Adipose tissue (tissue), 3 donors: ENCODE measurements around the gene CSHL1. TPM values are rescaled to one million over a fixed set of nuclear protein-coding genes. Genes with fewer than 3 reads are reported as not detected.
"Not testable (repeated sequence)": the region's sequence is repeated elsewhere in the genome, so short reads cannot be mapped to it uniquely, and the experiment has no call there.

Experiments
- H3K27ac ChIP-seq: one replicate; pipeline ENCODE4 v1.5.1; 2013; ENCODE audit warnings: low read depth, low read length
- WGBS, 3 donors: extraction: QIAGEN DNeasy Blood & Tissue Kit; methylation state at CpG; one replicate each; pipeline ENCODE4 v1.1.7; 2013; 5-methylcytosine and 5-hydroxymethylcytosine counted together
- polyA plus RNA-seq, 3 donors: library from polyadenylated mRNA; stranded (reverse); fragments of 200-250 nt; gene quantifications; one replicate each; pipeline ENCODE4 v1.2.3, GENCODE V29; 2013
- donor health status: healthy with polysubstance abuse.
- donor health status: Bipolar disorder and iron deficiency.
- donor health status: healthy.

Gene CSHL1
- polyA plus RNA-seq, 3 donors, result not detected

GRCh38 chr17:63927464-63928171, 16.6 kb upstream of the CSHL1 start:
- no peak overlapping the region for H3K27ac ChIP-seq
- WGBS, 3 donors, result 71 to 76% (median 72%) methylated on average over 8 of the region's 8 CpGs

- WGBS, 3 donors, result 89 to 98% (median 95%) methylated on average over 2 of the region's 2 CpGs
- no peak overlapping the region for H3K27ac ChIP-seq
These were observed 15.1 kb upstream of the CSHL1 start for GRCh38 chr17:63926164-63926563.

- WGBS, 3 donors, result 68 to 80% (median 73%) methylated on average over 5 of the region's 5 CpGs
- no peak overlapping the region for H3K27ac ChIP-seq
These were observed 14.6 kb upstream of the CSHL1 start for GRCh38 chr17:63925615-63926014.

- 66 to 75% (median 74%) methylated on average over 9 of the region's 9 CpGs for WGBS, 3 donors
These were observed 11.3 kb upstream of the CSHL1 start for GRCh38 chr17:63922402-63922801.

DNA sequence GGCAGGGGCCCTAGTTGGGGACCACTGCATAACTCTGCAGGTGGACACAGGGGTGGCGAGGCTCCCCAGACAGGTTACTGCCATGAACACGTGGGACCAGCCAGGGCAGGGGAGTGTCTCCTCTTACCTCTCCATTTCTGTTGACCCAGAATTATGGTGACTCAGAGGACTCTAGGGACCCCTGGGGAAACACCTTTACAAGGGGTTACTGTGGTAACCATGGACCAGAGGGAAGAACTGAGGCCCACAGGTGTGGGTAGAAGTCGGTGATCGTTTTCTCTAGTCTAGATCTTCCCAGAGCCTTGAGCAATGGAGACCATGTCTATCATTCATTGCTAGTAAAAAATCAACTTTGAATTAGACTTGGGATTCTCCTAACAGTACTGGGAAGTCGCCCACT, 9.7 kb upstream of the CSHL1 start:
- WGBS, 3 donors, result 79 to 94% (median 91%) methylated on average over 5 of the region's 5 CpGs
- H3K27ac ChIP-seq, result not testable (repeated sequence)

More at GRCh38 chr17:63922402-63922801, 11.3 kb upstream of the CSHL1 start:
- not testable (repeated sequence) for H3K27ac ChIP-seq

DNA sequence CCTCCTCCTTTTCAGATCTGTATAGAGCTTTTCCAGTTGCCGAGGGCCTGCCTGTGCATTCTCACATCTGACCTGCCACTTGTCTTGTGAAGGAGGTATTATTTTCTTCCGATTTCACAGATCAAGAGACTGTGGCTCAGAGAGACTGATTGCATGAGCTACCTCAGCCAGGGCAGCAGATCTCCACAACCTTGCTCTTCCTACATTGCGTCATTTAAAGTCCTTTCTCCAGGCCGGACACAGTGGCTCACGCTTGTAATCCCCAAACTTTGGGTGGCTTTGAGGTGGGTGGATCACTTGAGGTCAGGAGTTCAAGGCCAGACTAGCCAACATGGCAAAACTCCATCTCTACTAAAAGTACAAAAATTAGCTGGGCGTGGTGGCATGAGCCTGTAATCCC, 9.0 kb upstream of the CSHL1 start:
- not testable (repeated sequence) for H3K27ac ChIP-seq
- WGBS, 3 donors, result 80 to 85% (median 81%) methylated on average over 6 of the region's 6 CpGs

DNA sequence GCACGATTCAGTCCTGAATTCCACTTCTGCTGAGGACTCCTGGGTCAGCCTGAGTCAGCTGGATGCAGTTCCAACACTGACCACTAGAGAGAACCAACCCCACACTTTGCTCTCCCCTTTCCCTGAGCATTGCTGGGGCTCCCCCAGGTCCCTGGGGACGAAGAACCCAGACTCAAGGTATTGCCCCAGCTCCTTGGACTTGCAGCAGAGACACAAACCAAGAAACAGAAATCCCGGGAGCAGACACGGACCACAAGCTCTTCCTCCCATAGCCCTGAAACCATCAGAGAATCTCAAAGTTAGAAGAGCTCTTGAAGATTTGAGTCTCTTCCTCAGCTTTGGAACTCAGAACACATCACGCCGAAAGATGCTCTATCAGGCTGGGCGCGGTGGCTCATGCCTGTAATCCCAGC, 8.3 kb upstream of the CSHL1 start:
- 37 to 41% (median 41%) methylated on average over 8 of the region's 8 CpGs for WGBS, 3 donors
- no peak overlapping the region for H3K27ac ChIP-seq

GRCh38 chr17:63918789-63919305, 7.8 kb upstream of the CSHL1 start, which contains the start of gene GH1:
GH1 (minus strand) TSS chr17:63918839; CDS start chr17:63918776, 63 bp downstream.
- not testable (repeated sequence) for H3K27ac ChIP-seq
- 45 to 55% (median 54%) methylated on average over 10 of the region's 10 CpGs for WGBS, 3 donors

GRCh38 chr17:63918305-63918704, 7.2 kb upstream of the CSHL1 start:
- H3K27ac ChIP-seq, result no peak overlapping the region
- 52 to 71% (median 71%) methylated on average over 10 of the region's 10 CpGs for WGBS, 3 donors

- WGBS, 3 donors, result 75 to 84% (median 79%) methylated on average over 13 of the region's 13 CpGs
- H3K27ac ChIP-seq, result no peak overlapping the region
These were observed 6.6 kb upstream of the CSHL1 start for GRCh38 chr17:63917646-63918045.

- 84 to 91% (median 90%) methylated on average over 11 of the region's 11 CpGs for WGBS, 3 donors
These were observed 6.1 kb upstream of the CSHL1 start for GRCh38 chr17:63917206-63917605.

GRCh38 chr17:63916566-63917185, 5.6 kb upstream of the CSHL1 start:
- H3K27ac ChIP-seq, result no peak overlapping the region
- 83 to 87% (median 84%) methylated on average over 12 of the region's 12 CpGs for WGBS, 3 donors

More at GRCh38 chr17:63917206-63917605, 6.1 kb upstream of the CSHL1 start:
- H3K27ac ChIP-seq, result not testable (repeated sequence)

GRCh38 chr17:63915753-63916152, 4.7 kb upstream of the CSHL1 start:
- not testable (repeated sequence) for H3K27ac ChIP-seq
- WGBS, 3 donors, result 76 to 79% (median 77%) methylated on average over 10 of the region's 10 CpGs

GRCh38 chr17:63914471-63914870, 3.4 kb upstream of the CSHL1 start:
- WGBS, 3 donors, result 94 to 95% (median 95%) methylated on average over 7 of the region's 7 CpGs
- no peak overlapping the region for H3K27ac ChIP-seq

GRCh38 chr17:63911657-63912100, 621 bp upstream of the CSHL1 start:
- H3K27ac ChIP-seq, result no peak overlapping the region
- 38 to 48% (median 42%) methylated on average over 7 to 8 of the region's 8 CpGs for WGBS, 3 donors

DNA sequence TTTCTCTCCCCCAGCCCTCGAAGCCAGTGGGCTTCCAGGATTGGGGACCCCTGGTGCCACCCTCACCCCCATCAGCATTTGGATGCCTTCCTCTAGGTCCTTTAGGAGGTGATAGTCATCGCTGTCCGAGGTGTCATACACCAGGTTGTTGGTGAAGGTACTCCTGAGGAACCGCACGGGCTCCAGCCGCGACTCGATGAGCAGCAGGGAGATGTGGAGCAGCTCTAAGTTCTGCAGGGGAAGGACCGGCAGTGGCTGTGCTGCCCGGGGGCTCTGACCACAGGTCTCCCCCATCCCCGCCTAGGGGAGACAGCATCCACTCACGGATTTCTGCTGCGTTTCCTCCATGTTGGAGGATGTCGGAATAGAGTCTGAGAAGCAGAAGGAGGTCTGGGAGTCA, 962 bp downstream of the CSHL1 start:
- no peak overlapping the region for H3K27ac ChIP-seq
- WGBS, 3 donors, result 76 to 86% (median 79%) methylated on average over 14 of the region's 14 CpGs

- not testable (repeated sequence) for H3K27ac ChIP-seq
- 88 to 96% (median 88%) methylated on average over 8 to 10 of the region's 10 CpGs for WGBS, 3 donors
These were observed 1.5 kb downstream of the CSHL1 start for GRCh38 chr17:63909586-63909985.

GRCh38 chr17:63907161-63907778, 3.8 kb downstream of the CSHL1 start:
- not testable (repeated sequence) for H3K27ac ChIP-seq
- WGBS, 3 donors, result 49 to 68% (median 62%) methylated on average over 10 to 11 of the region's 12 CpGs

DNA sequence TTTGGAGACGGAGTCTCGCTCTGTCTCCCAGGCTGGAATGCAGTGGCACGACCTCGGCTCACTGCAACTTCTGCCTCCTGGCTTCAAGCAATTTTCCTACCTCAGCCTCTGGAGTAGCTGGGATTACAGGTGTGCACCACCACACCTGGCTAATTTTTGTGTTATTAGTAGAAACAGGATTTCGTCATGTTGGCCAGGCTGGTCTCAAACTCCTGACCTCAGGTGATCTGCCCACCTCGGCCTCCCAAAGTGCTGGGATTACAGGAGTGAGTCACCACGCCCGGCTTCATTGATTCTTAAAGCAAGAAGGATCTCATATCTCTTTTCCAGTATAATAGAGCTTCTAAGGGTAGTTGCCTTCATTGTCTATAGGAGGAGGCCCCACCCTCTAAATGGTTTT, 6.3 kb downstream of the CSHL1 start:
- 91 to 97% (median 93%) methylated on average over 8 of the region's 8 CpGs for WGBS, 3 donors

More for the DNA sequence above, 6.3 kb downstream of the CSHL1 start:
- H3K27ac ChIP-seq, result not testable (repeated sequence)
